HG02970 (cell line): ENCODE results near the gene APOL6.
"Not testable (repeated sequence)": the region's sequence is repeated elsewhere in the genome, so short reads cannot be mapped to it uniquely, and the experiment has no call there.

Experiments
- ATAC-seq: cut with Tn5 transposase; IDR thresholded peaks from one replicate; pipeline ENCODE4 v1.9.1; 2021; ENCODE audit warnings: mild to moderate bottlenecking, moderate library complexity, moderate number of reproducible peaks; ENCODE audit not compliant: unreplicated experiment, low FRiP score

Gene APOL6

GRCh38 chr22:35634943-35635540, 13.2 kb upstream of the APOL6 start:
- ATAC-seq = no peak

- ATAC-seq = no peak
Measured at GRCh38 chr22:35637254-35637653, 11.0 kb upstream of the APOL6 start.

GRCh38 chr22:35638001-35638400, 10.2 kb upstream of the APOL6 start:
- no peak for ATAC-seq

GRCh38 chr22:35638410-35638809, 9.8 kb upstream of the APOL6 start:
- ATAC-seq = no peak

DNA sequence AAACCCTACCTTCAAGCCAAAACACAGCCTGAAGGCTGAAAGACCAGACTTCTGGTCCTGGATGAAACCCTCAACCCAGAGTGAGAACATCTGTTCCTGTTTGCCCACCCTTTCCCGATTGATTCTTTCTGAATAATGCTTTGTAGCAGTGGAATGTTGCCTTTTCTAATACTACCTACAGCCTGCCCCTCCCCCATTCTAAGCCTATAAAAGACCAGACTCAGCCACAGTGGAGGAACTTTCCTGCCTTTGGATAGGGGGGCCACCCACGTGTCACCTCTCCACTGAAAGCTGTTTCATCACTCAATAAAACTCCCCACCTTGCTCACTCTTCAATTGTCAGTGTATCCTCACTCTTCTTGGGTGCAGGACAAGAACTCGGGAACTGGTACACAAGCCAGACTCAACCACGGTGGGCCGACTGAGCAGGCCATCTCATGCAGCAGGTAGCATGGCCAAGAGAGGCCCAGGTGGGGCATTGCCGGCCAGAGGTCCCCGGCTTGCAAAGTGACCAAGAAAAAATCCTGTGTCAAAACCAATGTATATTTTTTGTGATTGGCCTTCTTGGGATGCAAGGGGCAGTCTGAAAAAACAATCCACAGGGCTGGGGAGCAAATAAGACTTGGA, 6.6 kb upstream of the APOL6 start:
- no peak for ATAC-seq

- no peak for ATAC-seq
Measured at GRCh38 chr22:35642305-35642741, 5.9 kb upstream of the APOL6 start.

- ATAC-seq = no peak
Measured at GRCh38 chr22:35643991-35644390, 4.3 kb upstream of the APOL6 start.

GRCh38 chr22:35645646-35646045, 2.6 kb upstream of the APOL6 start:
- no peak for ATAC-seq

GRCh38 chr22:35649026-35649553, 844 bp downstream of the APOL6 start:
- ATAC-seq = no peak

- ATAC-seq = no peak
Measured at GRCh38 chr22:35649636-35650250, 1.5 kb downstream of the APOL6 start.

GRCh38 chr22:35651085-35651484, 2.8 kb downstream of the APOL6 start:
- ATAC-seq = no peak

DNA sequence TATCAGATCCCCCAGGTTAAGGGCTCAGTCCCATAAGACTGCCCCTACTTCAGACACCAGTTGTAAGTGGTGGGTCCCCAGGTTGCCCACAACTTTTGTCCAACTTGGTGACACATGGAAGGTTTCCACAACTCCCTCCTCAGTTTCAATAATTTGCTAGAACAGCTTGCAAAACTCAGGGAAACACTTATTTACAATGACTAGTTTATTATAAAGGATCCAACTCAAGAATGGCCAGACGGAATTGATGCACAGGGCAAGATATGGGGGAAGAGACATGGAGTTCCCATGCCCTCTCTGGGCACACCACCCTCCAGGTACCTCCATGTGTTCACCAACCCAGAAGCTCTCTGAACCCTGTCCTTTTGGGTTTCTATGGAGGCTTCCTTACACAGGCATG, 5.6 kb downstream of the APOL6 start:
- no peak for ATAC-seq

GRCh38 chr22:35656284-35656752, 8.1 kb downstream of the APOL6 start:
- no peak for ATAC-seq

GRCh38 chr22:35657571-35658312, 9.5 kb downstream of the APOL6 start:
- ATAC-seq = no peak

DNA sequence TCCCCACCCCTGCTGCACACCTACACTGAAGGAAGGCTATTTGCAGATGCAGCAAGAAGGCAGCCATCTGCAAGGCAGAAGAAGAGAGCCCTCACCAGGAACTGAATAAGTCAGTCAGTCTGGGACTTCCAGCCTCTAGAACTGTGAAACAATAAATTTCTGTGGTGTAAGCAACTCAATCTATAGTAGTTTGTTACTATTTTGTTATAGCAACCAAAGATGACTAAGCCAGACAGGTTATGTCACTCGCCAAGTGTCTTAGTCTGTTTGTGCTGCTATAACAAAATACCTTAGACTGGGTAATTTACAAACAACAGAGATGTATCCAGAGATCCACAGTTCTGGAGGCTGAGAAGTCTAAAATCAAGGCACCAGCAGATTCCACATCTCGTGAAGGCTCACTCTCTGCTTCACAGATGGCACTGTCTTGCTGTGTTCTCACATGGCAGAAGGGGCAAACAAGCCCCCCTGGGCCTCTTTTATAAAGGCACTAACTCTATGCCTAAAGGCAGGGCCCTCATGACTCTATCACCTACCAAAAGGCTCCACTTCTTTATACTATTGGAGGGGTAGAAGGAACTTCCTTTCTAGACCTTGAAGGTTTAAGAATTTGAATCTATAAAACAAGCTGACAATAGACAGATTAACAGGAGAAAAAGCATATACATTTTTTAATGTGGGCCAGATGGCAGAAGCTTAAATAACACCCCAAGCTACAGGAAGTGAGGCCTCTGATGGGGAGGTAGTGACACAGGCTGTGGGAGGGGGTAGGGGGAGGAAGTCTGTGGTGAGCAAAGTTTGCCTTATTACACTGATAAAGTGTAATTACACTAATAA, 12.3 kb downstream of the APOL6 start:
- ATAC-seq = no peak

GRCh38 chr22:35661464-35661863, 13.2 kb downstream of the APOL6 start:
- no peak for ATAC-seq

DNA sequence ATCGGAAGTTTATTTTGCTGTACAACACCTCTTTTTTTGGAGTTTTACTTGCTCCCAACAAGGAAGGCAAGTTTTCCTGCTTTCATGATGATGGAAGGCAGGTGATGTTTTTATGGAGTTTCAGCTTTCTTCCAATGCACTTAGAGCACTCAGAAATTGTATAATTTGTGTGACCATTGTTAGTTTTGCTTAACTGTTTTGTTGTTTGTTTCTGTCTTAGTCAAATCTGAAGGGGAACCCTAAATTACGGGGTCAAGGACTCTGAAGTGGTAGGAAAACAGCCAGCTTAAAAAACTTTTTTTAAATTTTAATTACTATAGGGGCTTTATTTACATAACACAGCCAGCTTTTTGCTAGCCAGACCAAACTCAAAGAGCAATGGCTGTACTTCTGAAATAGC, 14.7 kb downstream of the APOL6 start:
- no peak for ATAC-seq

DNA sequence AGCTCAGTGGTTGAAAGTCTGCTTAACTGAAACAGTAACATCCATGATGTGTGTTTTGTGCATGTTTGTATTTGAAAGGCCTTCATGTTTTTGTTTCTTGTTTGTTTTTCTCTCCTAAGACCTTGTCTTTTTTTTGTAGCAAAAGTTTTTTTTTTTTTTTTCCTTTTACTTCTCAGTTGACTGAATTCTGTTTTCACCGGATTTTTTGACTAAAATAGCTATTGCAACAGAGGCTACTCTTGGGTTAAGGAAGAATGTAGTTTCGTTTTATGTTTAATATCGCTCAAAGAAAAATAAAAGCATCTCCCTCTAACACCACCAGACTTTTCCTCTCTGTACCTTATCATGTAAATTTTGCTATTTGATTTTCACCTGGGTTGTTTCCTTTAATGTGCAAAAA, 15.1 kb downstream of the APOL6 start:
- no peak for ATAC-seq

GRCh38 chr22:35664955-35665587, 16.8 kb downstream of the APOL6 start:
- no peak for ATAC-seq

DNA sequence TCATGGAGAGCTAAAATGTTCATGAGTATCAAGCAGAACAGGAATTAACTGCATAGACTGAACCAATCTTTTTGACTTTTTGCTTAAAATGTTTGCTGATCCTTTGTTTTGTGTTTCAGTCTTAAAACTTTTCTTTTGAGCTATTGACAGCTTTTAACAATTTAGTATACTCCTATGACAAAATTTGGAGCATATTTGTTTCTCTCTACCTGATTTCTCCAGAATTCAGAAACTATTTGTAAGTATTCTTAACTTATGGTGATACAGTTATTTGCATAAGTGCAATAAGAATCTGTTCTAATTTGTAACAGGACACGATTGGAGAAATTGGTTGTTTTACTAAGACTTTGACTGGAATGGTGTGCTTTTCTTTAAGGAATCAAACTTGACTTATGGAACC, 18.5 kb downstream of the APOL6 start:
- not testable (repeated sequence) for ATAC-seq
